RWPE2 (cell line): ENCODE measurements around the gene CUTA.

Experiments
- ATAC-seq: fragments of 200-7000 bp; cut with Tn5 transposase; 3 replicates; pipeline ENCODE4 v1.9.1; 2021; ENCODE audit warnings: low read depth
- DNase-seq: peaks from one replicate; pipeline ENCODE4 v3.0.0-alpha.2; 2020; ENCODE audit warnings: low spot score
- H3K27ac ChIP-seq: fragments of 450-650 bp; 2 replicates; pipeline ENCODE4 v1.5.1; 2017; ENCODE audit warnings: mild to moderate bottlenecking; ENCODE audit not compliant: poor library complexity, severe bottlenecking
- H3K27me3 ChIP-seq: fragments of 250-450 bp; sonication (Bioruptor Pico); 2 replicates; pipeline ENCODE4 v1.5.1; 2021; ENCODE audit warnings: mild to moderate bottlenecking, moderate library complexity; ENCODE audit not compliant: insufficient read depth, poor library complexity, severe bottlenecking
- H3K36me3 ChIP-seq: fragments of 250-450 bp; sonication (Bioruptor Pico); 2 replicates; pipeline ENCODE4 v1.5.1; 2020; ENCODE audit warnings: low read depth, mild to moderate bottlenecking, moderate library complexity
- H3K4me1 ChIP-seq: fragments of 250-450 bp; sonication (Bioruptor Pico); 2 replicates; pipeline ENCODE4 v1.5.1; 2021; ENCODE audit warnings: mild to moderate bottlenecking, moderate library complexity; ENCODE audit not compliant: insufficient read depth, poor library complexity, severe bottlenecking
- H3K4me3 ChIP-seq: fragments of 250-450 bp; sonication (Bioruptor Pico); 2 replicates; pipeline ENCODE4 v1.5.1; 2021; ENCODE audit warnings: mild to moderate bottlenecking, moderate library complexity; ENCODE audit not compliant: severe bottlenecking
- H3K9me3 ChIP-seq: fragments of 250-450 bp; sonication (Bioruptor Pico); 2 replicates; pipeline ENCODE4 v1.5.1; 2021; ENCODE audit warnings: mild to moderate bottlenecking, moderate library complexity; ENCODE audit not compliant: severe bottlenecking
- TF ChIP-seq, protein P1 (sequence below): fragments of 450-650 bp; IDR thresholded peaks from one replicate; pipeline ENCODE4 v1.5.1; 2017; ENCODE audit warnings: mild to moderate bottlenecking, moderate library complexity; ENCODE audit not compliant: poor library complexity, severe bottlenecking

Gene CUTA

GRCh38 chr6:33424855-33425667 is 7.2 kb upstream of the CUTA start:
- Histone ChIP-seq H3K27me3 (no peaks in the 10 kb centered on the region), H3K27ac (peak overlapping the region; percentile 82), H3K9me3 (no peaks in the 10 kb centered on the region), H3K4me3 (peak overlapping the region; percentile 42), H3K36me3 (no peaks in the 10 kb centered on the region), H3K4me1 (peaks cover 18% of the 10 kb centered on the region)
- ATAC-seq, result no peak
- DNase-seq, result no peak
- TF ChIP-seq, protein P1, sequence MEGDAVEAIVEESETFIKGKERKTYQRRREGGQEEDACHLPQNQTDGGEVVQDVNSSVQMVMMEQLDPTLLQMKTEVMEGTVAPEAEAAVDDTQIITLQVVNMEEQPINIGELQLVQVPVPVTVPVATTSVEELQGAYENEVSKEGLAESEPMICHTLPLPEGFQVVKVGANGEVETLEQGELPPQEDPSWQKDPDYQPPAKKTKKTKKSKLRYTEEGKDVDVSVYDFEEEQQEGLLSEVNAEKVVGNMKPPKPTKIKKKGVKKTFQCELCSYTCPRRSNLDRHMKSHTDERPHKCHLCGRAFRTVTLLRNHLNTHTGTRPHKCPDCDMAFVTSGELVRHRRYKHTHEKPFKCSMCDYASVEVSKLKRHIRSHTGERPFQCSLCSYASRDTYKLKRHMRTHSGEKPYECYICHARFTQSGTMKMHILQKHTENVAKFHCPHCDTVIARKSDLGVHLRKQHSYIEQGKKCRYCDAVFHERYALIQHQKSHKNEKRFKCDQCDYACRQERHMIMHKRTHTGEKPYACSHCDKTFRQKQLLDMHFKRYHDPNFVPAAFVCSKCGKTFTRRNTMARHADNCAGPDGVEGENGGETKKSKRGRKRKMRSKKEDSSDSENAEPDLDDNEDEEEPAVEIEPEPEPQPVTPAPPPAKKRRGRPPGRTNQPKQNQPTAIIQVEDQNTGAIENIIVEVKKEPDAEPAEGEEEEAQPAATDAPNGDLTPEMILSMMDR, result no peak

- no peak overlapping the region for H3K27ac ChIP-seq
- ATAC-seq, result no peak
- DNase-seq, result no peak
- TF ChIP-seq, protein P1, result no peak
- no peak overlapping the region for H3K4me3 ChIP-seq
- H3K4me1 ChIP-seq, result peaks cover 8% of the 10 kb centered on the region
- no peaks in the 10 kb centered on the region for H3K36me3 ChIP-seq
- H3K27me3 ChIP-seq, result no peaks in the 10 kb centered on the region
- H3K9me3 ChIP-seq, result no peaks in the 10 kb centered on the region
These were observed 5.9 kb upstream of the CUTA start for GRCh38 chr6:33423777-33424176.

GRCh38 chr6:33421344-33421643 is 3.4 kb upstream of the CUTA start:
- Histone ChIP-seq H3K4me1 (peaks cover 12% of the 10 kb centered on the region), H3K4me3 (no peak overlapping the region)
- TF ChIP-seq, protein P1, result no peak

DNA sequence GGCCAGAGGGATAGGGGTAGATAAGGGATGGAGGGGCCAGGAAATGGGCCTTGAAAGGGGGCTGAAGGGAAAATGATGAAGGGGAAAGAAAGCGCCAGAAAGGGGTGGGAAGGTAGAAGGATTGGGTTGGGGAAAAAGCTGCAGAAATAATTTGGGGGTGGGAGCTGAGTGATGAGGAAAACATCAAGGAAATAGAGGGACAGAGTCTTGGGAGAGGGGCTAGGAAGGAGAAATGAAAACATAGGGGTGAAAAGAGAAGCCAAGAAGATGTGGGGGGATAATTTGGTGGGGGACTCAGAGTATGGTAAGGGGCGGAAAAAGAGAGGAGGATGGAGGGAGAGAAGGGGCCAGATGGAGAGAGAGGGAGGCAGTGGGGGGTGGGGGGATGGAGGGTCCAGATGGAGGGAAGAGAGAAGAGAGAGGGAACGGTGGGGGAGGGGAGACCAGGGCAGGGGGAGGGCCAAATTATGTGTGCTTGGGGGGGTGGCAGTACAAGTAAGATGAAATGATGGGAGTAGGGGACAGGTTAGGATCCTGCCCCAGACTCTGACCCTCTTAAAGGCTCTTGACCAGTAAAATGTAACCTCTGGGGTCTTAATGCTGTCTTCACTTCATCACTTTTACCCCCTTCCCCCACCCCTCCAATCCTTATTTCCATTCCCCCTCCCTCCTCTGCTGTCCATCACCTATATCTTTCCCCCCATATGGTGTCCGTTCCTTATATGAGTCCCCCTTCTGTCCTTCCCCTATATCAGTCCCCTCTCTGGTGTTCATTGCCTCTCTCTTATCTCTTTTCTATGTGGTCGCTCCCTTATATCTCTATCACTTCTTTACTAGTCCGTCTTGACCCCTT is 2.8 kb upstream of the CUTA start:
- H3K27ac ChIP-seq, result no peak overlapping the region
- no peaks in the 10 kb centered on the region for H3K9me3 ChIP-seq
- ATAC-seq (no peak), DNase-seq (no peak)
- TF ChIP-seq, protein P1, result no peak
- H3K27me3 ChIP-seq, result no peaks in the 10 kb centered on the region
- peaks cover 11% of the 10 kb centered on the region for H3K36me3 ChIP-seq
- H3K4me1 ChIP-seq, result peaks cover 14% of the 10 kb centered on the region
- H3K4me3 ChIP-seq, result no peak overlapping the region

More at GRCh38 chr6:33421344-33421643, 3.4 kb upstream of the CUTA start:
- ATAC-seq, result no peak
- Histone ChIP-seq H3K36me3 (peaks cover 5% of the 10 kb centered on the region), H3K9me3 (no peaks in the 10 kb centered on the region), H3K27ac (no peak overlapping the region), H3K27me3 (no peaks in the 10 kb centered on the region)
- no peak for DNase-seq
